ENCODE measurements around the gene C4BPB. TPM values are rescaled to one million over a fixed set of nuclear protein-coding genes. Genes with fewer than 3 reads are reported as not detected.

The C4BPB gene
- total RNA-seq, 4 donors from 2014 or later: not detected

- Histone ChIP-seq H3K4me1 (no peaks in the 10 kb centered on the region), H3K27me3 (no peaks in the 10 kb centered on the region), H3K9me3 (no peaks in the 10 kb centered on the region), H3K27ac (no peak overlapping the region), H3K36me3 (no peaks in the 10 kb centered on the region), H3K4me3 (replicated peaks in 1 of 3) (no peak overlapping the region)
- WGBS, 2 donors: 81 to 86% methylated on average over 5 of the region's 5 CpGs
- no peak for TF ChIP-seq POLR2A (IDR thresholded peaks at IDR 0.05)
- no peak for TF ChIP-seq CTCF (IDR thresholded peaks at IDR 0.05)
- intact Hi-C loops (cut with DNase I): no loop called here
- no peak for DNase-seq
These were observed 56.9 kb downstream of the C4BPB start for GRCh38 chr1:207145401-207146058.

Other genes with a start within 250 kb of the C4BPB start
- not detected for gene IL20, start 223.2 kb upstream of the C4BPB start, total RNA-seq
- gene IL24, start 191.4 kb upstream of the C4BPB start, total RNA-seq: not detected
- gene FCMR, start 166.9 kb upstream of the C4BPB start, total RNA-seq: 1 to 10 TPM; 1.2 to 5.2 (median 3.0) TPM
- 1 to 10 TPM in 1 of 4 donors, under 1 TPM in 2, not detected in 1; 0.11 to 1.2 (median 0.75) TPM for gene PIGR, start 142.4 kb upstream of the C4BPB start, total RNA-seq
- not detected for gene FCAMR, start 118.4 kb upstream of the C4BPB start, total RNA-seq
- gene C1orf116, start 56.1 kb upstream of the C4BPB start, total RNA-seq: 10 to 100 TPM in 3 of 4 donors, 1 to 10 TPM in 1; 7.1 to 24.6 (median 13.3) TPM
- 10 to 100 TPM; 11.6 to 17.7 (median 13.5) TPM for gene YOD1, start 37.7 kb upstream of the C4BPB start, total RNA-seq
- 100 to 1,000 TPM in 2 of 4 donors, 10 to 100 TPM in 2; 87.7 to 191 (median 110) TPM for gene PFKFB2, start 35.6 kb upstream of the C4BPB start, total RNA-seq
- not detected for gene C4BPA, start 15.4 kb downstream of the C4BPB start, total RNA-seq
- gene CD55, start 232.8 kb downstream of the C4BPB start, total RNA-seq: 10 to 100 TPM; 29.7 to 61.9 (median 43.3) TPM